ENCODE data around the gene DBF4.
"Not testable (repeated sequence)": the region's sequence is repeated elsewhere in the genome, so short reads cannot be mapped to it uniquely, and the experiment has no call there.

DBF4 gene, protein sequence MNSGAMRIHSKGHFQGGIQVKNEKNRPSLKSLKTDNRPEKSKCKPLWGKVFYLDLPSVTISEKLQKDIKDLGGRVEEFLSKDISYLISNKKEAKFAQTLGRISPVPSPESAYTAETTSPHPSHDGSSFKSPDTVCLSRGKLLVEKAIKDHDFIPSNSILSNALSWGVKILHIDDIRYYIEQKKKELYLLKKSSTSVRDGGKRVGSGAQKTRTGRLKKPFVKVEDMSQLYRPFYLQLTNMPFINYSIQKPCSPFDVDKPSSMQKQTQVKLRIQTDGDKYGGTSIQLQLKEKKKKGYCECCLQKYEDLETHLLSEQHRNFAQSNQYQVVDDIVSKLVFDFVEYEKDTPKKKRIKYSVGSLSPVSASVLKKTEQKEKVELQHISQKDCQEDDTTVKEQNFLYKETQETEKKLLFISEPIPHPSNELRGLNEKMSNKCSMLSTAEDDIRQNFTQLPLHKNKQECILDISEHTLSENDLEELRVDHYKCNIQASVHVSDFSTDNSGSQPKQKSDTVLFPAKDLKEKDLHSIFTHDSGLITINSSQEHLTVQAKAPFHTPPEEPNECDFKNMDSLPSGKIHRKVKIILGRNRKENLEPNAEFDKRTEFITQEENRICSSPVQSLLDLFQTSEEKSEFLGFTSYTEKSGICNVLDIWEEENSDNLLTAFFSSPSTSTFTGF

DNA sequence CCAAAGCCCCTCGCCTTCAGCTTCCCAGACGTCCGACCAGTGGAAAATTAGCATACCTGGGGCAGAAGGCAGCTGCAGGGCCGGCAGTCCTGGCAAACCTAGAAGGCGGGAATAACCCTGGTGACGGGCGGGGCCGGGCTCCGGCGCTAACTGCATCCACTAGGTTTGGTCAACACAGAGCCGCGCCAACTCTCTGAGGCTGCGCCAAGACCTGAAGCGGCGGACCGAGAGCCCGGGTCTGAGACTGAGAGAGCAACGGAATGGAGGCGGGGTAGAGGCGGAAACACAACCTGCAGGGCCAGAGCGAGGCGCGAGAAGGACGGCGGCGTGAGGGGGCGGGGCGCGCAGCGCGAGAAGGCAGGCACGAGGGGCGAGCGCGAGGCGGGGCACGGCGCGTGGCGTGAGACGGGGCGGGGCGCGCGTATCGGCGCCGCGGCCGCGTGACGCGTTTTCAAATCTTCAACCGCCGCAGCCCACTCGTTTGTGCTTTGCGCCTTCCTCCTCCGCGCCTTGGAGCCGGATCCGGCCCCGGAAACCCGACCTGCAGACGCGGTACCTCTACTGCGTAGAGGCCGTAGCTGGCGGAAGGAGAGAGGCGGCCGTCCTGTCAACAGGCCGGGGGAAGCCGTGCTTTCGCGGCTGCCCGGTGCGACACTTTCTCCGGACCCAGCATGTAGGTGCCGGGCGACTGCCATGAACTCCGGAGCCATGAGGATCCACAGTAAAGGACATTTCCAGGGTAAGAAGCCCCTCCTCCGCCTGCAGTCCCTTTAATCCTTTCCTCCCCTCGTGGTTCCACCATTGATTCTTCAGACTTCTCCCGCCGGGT is at the start of gene DBF4, which contains the start of gene SLC25A40:
Gene DBF4, plus strand, starts transcription at position 454 of the 829 bp plus-strand sequence. Its CDS starts 240 bp downstream, at position 694.
Gene SLC25A40, minus strand, starts transcription at position 321 of the 829 bp plus-strand sequence. CDS start 17,633 bp downstream, outside the sequence.
- peak; percentile 91 to 95 for DNase-seq (ENCODE audit: low read depth in 2 of 2)

DNA sequence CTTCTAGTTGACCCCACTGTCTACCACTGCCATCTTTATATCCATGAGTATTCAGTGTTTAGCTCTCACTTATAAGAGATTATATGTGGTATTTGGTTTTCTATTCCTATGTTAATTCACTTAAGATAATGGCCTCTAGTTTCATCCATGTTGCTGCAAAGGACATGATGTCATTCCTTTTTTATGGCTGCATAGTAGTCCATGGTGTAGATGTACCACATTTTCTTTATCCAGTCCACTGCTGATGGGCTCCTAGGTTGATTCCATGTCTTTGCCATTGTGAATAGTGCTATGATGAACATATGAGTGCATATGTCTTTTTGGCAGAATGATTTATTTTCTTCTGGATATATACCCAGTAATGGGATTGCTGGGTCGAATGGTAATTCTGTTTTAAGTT is 47.9 kb upstream of the DBF4 start:
- DNase-seq (ENCODE audit: low read depth in 2 of 2), result not testable (repeated sequence)

DNA sequence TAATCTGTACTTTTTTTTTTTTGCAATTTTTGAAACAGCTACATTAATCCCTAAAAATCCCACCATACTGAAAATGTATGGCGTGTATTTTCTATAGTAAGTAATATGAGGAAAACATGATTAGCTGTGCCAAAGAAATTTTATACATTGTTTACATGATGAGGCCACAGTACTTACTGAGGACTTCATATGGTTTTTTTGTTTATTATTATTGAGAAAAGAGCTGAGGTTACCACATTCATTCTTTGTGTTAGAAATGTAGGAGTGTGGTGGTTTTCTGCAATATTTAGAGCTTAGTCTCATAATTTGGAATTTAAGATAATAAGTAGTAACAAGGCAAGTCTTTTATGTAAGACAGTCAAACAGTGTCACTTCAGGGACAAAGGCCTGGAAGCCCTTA is 45.2 kb upstream of the DBF4 start:
- no peak for DNase-seq (ENCODE audit: low read depth in 2 of 2)

DNA sequence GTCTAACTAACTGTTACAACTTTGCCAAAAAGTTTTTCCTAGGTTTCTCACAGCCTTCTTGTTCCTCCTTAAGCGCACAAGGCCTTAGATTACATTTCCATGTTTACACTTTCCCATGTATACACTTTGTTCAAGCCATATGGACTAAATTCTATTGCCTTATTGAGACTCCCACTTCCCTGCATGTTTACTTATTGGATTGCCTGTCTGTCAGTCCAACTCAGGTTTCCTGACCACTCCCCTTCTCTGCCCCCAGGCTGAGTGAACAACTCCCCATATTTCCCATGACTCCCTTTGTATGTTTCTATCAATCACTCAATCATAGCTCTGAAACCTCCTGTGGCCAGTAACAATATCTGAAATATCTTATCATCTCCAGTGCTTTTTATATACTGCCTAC is 43.2 kb upstream of the DBF4 start:
- no peak for DNase-seq (ENCODE audit: low read depth in 2 of 2)

DNA sequence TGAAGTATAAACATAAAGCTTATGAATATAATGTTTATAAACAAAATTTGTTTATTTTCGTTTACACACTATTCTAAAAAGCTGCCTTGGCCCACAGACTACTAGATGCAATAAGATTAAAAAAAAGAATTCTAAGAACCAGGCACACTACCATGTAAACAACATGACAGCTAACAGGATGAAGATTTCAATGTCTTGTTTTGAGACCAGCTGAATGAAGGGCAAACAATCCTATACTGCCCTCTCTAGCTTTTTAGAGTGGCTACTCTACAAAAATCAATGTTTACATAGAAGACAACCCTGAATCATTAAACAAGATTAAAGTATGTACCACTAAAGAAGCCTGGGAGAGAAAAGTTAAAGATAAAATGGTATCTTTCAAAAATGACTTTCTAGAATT is 38.7 kb upstream of the DBF4 start:
- DNase-seq (ENCODE audit: low read depth in 2 of 2), result no peak

DNA sequence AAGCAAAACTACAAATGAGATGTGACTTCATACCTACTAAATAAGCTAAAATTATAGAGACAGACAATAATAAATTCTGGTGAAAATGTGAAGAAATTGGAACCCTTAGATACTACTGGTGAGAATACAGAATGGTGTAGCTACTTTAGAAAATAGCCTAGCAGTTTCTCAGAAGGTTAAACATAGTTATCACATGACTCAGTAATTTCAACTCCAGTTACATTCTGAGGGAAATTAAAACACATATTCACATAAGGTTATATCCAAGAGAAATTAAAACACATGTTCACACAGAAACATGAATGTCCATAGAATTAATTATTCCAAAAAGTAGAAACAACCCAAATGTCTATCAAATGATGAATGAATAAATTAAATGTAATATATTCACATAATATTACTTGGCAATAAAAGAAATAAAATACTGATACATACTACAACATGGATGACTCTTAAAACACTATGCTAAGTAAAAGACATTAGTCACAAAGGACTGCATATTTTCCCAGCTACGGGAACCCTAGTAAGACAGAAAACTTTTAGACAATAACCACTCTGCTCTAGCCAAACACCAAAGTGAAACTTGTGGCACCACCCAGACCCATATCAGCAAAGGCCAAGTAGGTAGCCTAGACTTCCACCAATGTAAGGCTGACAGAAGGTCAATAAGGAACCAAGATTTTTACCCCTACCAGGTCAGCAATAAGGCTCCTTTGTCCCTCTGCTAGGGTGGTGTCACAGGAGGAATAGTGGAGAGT is 25.3 kb upstream of the DBF4 start:
- DNase-seq (ENCODE audit: low read depth in 2 of 2), result no peak

DNA sequence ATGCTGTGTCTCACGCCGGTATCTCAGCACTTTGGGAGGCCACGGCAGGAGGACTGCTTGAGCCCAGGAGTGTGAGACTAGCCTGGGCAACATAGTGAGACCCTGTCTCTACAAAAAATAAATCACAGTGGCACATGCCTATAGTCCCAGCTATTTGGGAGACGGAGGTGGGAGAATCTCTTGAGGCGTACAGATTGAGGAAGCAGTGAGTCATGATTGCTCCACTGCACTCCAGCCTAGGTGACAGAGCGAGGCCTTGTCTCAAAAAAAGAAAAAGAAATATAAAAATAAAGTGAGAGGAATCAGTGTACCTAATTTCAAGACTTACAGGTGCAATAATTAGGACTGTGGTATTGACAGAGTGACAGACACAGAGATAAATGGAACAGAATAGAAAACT is 24.0 kb upstream of the DBF4 start:
- DNase-seq (ENCODE audit: low read depth in 2 of 2), result no peak

DNA sequence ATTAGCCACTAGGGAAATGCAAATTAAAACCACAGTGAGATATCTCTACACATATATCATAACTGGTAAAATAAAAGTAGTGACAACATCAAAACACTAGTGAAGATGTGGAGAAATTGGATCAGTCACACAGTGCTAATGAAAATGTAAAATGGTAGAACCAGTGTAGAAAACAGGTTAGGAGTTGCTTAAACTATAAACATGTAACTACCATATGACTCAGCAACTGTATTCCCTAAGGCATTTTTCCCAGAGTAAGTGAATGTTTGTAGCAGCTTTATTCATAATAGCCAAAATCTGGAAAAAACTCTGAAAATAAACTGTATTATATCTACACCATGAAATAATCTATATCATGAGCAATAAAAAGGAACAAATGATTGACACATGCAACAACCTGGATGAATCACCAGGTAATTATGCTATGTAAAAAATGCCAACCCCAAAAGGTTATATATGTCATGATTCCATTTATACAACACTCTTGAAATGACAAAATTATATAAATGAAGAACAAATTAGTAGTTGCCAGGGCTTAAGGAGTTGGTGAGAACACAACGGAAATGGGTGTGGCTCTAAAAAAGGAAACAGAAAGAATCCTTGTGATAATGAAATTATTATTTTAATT is 22.9 kb upstream of the DBF4 start:
- DNase-seq (ENCODE audit: low read depth in 2 of 2), result no peak

DNA sequence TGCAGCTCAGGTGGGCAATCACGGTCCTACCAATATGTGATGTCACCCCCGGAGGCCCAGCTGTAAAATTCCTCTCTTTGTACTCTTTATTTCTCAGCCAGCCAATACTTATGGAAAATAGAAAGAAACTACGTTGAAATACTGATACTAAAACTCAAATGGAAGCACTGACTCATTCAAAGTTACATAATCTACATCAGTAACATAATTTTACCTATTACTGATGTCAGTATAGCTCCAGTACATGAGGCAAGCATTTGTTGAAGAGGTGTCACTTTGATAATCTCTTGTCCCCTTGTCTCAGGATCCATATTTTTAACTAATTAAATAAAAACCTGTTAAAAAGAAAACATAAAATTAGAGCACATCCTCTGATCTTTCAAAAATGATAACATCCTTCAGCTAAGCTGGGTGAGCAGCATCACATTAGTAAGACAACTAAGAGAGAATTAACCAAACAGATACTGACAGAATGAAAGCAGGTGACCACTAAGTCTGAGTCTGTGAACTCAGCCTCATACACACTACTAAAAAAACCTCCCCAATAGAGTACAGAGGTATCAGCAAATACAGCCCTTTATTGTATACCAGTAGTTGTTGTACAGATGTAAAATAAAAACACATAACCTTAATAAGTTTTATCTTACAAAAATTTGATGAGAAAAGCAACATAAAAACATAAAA is 17.7 kb upstream of the DBF4 start:
- DNase-seq (ENCODE audit: low read depth in 2 of 2), result no peak

DNA sequence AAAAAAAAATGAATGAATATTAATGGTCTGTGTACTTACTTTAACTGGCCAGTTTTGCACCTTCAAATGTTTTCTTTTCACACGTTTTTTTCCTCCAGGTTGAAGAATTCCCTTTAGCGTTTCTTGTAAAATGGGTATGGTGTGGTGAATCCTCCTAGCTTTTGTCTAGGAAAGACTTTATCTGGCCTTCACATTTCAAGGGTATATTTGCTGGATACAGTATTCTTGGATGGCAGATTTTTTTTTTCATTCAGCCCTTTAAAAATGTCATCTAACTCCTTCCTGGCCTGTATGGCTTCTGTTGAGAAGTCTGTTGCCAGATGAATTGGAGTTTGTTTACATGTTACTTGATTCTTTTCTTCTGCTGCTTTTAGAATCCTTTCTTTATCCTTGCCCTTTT is 10.2 kb upstream of the DBF4 start:
- no peak for DNase-seq (ENCODE audit: low read depth in 2 of 2)

DNA sequence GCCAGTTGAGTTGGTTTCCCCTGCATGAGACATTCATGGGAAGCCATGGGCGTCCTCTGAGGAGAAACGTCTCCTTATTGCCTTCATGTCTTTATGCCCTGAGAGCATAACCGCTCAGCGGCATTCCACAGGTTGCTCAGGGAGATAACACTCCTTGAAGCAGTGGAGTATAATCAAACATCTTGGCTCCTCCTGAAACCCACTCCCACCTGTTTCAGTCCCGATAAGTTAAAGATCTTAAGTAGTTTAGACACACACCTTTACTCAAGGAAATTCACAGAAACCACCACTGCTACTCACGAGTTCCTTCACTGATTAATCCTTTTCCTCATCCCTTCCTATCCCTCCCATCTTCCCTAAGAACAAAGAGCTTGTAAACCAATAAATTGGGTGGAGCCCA is 9.8 kb upstream of the DBF4 start:
- not testable (repeated sequence) for DNase-seq (ENCODE audit: low read depth in 2 of 2)

DNA sequence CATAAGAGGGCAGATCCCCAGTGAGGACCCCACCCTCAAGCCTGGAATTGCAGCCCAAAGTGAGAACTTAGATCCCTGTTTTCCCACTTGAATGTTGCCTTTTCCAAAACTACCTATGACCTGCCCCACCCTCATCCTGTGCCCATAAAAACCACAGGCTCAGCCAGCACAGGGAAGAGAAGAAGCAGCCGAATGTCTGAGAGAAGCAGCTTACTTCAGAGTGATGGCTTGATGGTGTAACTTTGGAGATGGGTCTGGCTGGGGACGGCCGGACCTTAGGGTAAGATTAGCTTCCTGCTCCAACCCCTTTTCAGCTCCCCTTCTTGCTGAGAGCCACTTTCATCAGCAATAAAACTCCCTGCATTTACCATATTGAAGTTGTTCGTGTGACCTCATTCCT is 5.8 kb upstream of the DBF4 start:
- no peak for DNase-seq (ENCODE audit: low read depth in 2 of 2)

DNA sequence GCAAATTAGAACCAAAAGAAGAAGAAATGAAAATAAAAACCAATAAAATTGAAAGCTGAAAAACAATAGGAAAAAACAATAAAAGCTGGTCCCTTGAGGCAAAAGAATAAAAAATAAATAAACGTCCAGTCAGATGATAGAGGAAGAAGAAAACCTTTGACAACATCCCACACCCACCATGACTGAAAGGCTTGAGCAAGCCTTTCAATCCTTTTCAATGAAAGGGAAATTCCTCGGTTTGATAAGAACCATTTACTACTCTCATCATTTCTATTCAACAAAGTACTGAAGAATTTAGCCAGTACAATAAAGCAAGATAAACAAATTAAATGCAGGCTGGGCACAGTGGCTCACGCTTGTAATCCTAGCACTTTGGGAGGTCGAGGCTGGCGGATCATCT is 3.9 kb upstream of the DBF4 start:
- no peak for DNase-seq (ENCODE audit: low read depth in 2 of 2)

DNA sequence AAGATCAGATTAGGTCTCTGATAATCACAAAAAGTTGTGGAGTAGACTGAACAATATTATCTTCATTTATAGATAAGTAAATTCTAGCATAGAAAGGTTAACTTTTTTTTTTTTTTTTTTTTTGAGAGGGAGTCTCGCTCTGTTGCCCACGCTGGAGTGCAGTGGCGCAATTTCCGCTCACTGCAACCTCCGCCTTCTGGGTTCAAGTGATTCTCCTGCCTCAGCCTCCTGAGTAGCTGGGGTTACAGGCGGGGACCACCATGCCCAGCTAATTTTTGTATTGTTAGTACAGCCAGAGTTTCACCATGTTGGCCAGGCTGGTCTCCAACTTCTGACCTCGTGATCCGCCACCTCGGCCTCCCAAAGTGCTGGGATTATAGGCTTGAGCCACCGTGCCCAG is 3.0 kb upstream of the DBF4 start:
- not testable (repeated sequence) for DNase-seq (ENCODE audit: low read depth in 2 of 2)

DNA sequence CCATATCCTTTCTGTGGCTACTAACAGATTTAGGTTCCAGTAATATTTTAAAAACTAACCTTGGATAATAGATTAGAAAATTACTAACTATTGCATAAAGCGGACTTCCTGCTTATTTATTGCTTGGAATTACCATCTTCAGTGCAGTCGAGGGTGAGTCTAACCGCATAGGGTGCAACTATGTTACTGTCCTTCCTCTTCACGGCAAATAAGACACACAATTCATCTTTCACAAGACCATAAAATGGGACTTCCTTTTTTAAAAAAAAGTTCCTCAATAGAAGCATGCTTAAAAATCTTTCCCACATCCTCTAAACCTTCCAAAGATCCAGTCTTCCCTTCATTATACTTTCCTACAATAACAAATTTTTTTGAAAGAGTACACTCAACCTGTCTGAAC is 2.2 kb upstream of the DBF4 start:
- no peak for DNase-seq (ENCODE audit: low read depth in 2 of 2)

DNA sequence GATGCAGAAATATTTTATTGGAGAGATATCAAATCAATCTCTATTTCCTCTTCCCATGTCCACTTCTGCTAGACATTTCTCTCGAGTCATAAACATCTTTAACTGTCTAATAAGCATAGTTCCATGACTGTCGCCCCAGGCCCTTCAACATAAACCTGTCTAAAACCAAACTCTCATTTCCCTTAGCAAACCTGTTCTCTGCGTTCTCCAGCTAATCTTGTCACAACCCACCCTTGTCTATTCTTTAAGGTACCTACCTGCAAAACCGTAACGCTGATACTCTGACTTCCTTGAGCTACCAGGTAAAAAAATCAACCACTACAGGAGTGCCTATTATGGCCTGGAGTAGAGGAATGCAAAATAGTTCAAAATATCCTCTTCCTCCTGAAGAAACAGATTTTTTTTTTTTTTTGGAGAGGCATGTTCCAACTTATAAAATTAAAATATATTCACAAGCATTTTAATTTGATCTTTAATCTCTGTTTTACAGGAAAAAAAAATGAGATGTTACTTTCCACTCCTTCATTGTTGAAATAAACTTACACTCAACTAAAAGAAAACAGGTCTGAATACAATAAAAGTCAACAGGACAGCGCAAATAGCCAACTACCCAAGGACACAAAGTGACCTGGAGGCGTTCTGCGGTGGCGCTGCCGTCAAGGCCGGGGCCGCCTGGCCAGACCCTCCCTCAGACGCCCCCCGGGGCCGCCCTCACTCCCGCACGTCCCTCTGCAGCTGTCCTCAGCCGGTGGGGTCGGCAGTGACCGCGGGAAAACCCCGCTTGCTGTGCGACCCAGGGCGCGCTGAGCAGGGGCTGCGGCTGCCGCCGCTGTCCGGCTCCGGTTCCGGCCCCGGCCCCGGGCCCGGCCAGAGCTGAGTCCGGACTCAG is 898 bp upstream of the DBF4 start:
- no peak for DNase-seq (ENCODE audit: low read depth in 2 of 2)

DNA sequence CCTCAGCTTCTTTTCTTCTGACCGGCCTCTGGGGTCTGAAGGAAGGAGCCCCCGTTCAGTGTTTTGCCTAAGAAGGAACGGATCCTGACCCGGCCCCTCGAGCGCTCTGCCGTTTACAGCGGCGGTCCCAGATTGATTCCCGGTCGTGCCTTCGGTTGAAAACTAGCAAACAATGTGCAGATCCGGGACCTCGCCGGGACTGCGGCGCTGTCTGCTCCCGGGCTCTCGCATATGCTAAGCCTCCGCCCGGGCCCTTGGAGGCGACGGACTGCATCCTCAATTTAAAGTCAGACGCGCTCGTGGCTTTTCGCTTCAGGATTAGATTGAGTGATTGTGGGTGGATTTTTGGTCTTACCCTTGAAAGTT is 559 bp downstream of the DBF4 start:
- DNase-seq (ENCODE audit: low read depth in 2 of 2), result peak; percentile 8 to 38

DNA sequence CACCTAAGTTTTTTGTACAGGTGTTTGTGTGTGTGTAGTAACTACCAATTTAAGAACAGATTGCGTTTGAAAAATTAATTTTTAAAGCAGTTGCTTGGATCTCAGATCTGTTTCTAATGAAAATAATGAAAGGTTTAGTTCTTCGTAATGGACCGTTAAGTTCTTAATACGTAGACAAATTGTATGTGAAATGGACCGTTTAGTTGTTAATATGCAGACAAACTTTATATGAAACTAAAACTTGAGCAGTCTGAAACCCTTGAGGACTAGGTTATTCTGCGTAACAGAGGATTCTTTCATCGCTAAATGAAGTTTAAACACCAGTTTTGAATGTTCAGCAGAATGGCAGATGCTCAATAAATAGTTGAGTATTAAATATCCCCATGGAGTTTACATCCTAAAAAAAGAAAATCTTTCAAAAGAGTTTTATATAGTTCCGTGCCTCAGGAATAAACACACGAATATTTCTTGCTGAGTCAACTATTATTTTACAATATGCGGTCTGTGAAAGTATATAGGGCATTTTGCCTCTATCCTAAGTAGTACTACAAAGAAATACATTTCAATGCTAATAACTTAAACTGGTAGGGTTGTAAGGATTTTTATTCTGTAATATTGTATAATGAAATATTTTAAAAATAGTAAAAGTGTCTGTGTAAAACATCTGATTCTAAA is 1.2 kb downstream of the DBF4 start:
- no peak for DNase-seq (ENCODE audit: low read depth in 2 of 2)

DNA sequence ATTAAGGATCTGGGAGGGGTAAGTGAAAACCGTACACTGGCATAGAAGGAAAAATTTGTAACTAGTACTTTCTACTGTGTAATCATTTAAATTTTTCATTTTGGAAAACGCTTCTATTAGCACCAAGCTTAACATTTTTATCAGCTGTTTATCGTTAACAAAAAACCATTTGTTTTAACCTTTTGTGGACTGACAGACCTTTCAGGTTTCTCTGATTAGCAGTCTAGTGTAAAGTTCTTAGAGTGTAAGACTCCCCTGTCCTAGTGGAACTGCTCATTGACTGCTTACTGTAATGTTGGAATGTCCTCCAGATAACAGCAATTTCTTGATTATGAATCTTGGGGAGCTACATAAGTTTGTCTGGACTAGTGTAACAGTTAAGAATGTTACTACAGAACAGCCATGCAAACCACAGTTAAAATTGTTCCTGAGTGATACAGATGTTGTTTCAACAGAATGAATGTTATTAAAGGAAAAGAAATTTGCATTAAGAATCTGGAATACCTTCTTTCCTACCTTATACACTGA is 2.0 kb downstream of the DBF4 start:
- DNase-seq (ENCODE audit: low read depth in 2 of 2), result no peak
